Inflammatory macrophage (primary cell): Measurements from ENCODE around the gene MALSU1.
A peak's percentile ranks its signal among the peaks of the same experiment; 100 is the strongest.
"Not testable (repeated sequence)": the region's sequence is repeated elsewhere in the genome, so short reads cannot be mapped to it uniquely, and the experiment has no call there.

Source experiments
- DNase-seq, 2 donors: peaks; one replicate each; pipeline ENCODE4 v3.0.0-alpha.2; 2020 to 2022

Gene MALSU1

DNA sequence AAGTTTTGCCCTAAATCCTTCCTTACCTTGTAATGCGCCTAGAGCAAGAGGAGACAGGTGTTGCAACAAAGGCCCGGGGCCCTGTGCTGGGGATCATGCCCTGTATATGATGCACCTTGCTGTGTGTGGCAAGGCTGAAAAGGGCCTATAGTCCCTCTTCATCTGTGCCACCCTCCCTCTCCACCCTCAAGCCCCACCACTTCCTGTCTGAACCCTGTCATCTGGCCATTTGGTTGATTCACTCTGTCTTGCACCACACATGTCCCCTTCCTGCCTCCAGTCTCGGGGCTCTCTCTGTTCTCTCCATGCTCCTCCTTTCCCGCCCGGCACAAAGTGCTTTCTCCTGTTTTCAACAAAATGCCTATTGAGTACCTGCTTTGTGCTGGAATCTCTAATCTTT lies 11.5 kb upstream of the MALSU1 start:
- peak; percentile 39 to 43 for DNase-seq

DNA sequence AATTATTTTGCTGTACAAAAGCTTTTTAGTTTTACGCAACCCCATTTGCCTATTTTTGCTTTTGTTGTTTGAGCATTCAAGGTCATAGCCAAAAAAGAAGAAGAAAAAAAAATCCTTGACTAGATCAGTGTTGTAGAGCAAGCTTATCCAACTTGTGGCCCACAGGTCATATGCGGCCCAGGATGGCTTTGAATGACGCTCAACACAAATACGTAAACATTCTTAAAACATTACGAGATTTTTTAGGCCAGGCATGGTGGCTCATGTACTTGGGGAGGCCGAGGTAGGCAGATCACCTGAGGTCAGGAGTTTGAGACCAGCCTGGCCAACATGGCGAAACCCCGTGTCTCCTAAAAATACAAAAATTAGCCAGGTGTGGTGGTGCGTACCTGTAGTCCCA lies 8.1 kb upstream of the MALSU1 start:
- DNase-seq, result no peak

DNA sequence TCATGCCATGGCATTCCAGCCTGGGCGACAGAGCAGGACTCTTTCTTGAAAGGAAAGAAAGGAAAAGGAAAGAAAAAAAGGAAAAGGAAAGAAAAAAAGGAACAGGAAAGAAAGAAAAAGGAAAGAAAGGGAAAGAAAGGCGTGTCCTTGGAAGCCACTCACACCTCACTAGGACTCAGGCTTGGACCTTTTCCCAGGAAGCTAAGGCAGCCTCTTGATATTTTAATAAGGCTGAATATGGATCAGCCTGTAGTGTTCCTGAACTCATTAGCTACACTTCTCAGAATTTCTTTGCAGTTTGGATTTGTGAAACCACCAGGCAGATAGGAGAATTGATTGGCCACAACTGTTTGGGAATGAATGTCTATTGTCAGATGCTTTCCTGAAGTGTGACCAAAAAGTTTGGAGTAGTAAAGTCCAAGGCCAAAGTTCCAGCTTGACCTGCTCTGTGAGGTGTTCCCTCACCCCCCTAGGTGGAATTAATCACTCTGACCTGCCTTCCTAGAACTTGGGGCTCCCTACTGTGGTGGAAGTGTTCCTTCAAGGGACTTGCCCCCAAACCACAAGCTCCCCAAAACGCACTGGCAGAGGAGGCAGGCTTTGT lies 7.1 kb upstream of the MALSU1 start:
- DNase-seq, result no peak

DNA sequence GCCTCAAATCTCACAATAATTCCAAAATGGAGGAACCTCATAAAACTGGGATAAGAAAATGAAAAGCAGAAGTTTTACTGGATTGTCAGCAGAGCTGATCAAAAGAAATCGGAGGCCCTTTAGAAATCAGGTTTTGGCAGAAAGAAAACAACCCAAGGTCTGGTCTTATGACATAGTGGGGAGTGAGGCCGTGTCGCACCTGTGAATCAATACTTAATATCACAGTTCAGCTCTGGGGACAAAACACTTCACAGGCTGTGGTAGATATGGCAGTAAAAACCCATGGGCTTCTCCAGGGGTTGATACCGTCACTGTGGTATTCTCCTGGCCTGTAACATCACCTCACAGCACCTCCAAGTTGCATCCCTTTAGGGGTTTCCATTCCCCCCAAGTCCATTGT lies 6.5 kb upstream of the MALSU1 start:
- DNase-seq, result no peak

DNA sequence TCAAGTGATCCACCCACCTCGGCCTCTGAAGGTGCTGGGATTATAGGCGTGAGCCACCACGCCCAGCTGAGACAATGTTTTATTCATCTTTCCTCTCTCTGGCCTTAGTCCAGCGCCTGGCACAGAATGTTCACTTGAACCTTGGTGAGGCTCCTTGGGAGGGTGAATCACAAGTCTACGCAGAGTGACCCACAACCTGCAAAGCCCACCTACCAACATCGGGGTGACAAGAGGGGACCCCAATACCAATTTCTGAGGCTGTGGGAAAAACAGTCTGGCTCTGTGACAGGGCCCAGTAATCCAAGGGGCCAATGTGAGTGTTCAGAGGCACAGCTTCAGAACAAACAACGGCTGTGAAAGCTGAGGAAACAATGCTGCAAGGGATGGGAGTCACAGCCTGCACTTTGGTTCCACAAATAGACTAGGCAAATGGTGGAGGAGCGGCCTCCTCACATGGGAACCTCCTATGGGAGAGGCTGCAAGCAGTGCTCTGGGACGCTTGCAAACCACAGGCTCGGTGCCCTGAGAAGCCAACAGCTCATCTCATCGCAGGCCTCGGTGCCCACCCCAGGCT lies 5.6 kb upstream of the MALSU1 start:
- no peak for DNase-seq

DNA sequence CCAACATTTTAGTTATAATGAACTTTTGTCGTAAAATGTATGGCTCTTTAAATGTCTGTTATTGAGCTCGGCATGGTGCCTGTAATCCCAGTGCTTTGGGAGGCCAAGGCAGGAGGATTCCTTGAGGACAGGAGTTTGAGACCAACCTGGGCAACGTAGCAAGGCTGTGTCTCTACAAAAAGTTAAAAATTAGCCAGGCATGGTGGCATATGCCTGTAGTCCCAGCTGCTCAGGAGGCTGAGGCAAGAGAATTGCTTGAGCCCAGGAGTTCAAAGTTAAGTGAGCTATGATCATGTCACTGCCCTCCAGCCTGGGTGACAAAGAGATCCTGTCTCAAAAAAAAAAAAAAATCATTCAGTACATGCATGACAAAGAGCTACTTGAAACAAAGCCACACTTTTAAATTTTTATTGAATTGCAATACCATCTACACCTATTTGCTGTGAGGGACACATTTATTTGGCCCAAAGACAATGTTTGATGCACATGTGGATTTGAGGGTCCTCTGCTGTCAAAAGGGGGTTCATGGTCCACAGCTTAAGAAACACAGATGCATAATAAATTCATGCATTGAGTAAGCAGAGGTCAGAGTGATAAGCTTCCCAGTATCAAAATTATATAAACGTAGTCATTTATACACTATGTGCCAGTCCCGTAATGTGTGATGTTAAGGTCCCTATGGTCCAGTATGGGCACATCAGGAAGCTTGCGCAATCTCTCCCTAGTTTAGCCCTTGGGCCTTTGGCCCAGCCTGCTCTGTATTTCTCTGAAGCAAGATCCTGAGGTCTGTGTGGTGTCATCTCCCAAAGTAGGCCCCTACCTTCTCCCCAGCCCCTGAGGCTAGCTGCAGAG lies 4.4 kb upstream of the MALSU1 start:
- DNase-seq, result peak in 1 of 2 donors; percentile 41

DNA sequence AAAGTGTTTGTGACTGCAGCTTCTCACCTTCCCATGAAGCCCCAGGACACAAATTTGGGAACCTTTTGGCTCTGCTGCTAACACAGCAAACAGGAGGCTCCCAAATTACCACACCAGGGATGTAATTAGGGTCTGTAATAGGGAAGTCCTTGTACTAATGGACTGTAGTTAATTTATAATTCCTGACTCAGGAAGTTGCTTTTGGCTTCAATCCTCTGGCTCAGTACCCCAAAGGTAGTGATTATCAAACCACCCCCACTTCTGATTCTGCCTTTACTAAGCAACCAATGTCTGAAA lies 3.8 kb upstream of the MALSU1 start:
- no peak for DNase-seq

DNA sequence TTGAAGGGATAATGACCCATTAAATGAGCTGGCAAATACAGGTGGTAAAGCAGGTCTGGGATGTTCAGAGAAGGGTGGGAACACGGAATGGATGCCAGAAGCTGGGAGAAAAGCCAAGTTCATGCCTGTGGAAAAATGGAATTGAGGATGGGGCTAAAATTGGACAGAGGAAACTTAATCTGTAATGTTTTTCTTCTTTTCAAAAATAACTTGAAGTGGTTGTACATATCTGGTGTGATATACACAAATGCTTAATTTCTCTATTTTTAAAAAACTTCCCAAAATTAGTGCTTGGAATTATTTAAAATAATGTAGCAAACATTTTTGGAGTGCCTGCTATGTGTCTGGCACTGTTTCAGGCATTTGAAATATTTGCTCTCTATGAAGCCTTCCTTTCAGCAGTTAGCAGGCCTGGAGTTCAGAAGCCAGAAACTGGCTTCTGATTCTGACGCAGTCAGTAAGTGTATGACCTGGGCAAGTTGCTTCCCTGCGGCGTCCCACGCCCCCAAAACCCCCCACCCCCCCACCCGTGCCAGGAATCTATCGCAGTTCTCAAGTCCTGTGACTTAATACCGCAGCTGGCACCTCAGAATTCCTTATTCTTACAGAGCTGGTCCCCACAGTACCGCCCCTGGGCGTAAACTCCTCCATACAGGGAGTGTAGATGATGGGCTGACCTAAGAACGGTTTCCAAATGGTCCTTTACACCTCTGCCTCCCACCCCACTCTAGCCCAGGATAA lies 828 bp upstream of the MALSU1 start:
- DNase-seq, result no peak

DNA sequence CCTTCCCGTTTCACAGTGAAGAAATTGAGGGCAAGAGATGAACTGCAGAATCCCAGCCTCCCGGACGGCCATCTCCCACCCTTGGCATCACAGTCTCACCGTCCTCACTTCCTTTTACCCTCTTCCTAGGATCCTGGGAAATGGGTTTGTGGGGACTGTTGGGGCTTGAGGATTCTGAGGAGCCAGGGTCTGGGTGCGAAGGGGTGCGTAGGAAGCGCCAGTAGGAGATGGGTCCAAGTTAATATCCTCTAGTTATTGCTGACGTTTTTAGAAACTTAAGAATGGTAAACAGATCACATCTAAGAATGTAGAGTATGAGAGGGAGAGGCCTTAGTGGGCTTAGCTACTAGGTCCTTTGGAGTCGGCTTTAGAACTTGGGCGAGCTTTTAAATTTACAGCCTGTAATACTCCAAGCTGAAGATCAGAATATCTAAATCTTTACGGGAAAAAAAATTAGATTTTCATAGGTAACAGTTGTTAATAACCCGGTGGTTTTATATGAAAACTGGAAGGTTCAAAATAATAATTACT lies 696 bp downstream of the MALSU1 start:
- DNase-seq, result peak; percentile 10 to 26

DNA sequence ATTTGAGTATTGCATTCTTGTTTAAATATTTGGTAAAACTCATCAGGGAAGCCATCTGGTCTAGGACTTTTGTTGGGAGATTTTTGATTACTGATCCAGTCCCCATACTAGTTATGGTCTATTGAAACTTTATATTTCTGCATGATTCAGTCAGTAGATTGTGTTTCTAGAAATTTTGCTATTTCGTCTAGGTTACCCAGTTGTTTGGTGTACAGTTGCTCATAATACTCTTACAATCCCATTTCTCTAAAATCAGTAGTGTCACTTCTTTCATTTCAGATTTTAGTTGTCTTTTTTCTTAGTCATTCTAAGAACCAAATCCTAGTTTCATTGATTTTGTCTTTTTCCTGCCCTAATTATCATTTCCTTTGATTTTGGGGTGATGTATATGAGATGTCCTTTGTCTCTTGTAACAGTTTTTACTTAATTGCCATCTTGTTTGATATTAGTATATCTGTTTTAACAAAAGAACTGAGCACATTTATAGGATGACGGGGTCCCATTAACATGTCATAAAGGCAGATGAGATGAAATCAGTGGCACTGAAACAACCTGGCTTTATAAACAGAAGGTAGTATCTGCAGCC lies 7.9 kb downstream of the MALSU1 start:
- no peak for DNase-seq

DNA sequence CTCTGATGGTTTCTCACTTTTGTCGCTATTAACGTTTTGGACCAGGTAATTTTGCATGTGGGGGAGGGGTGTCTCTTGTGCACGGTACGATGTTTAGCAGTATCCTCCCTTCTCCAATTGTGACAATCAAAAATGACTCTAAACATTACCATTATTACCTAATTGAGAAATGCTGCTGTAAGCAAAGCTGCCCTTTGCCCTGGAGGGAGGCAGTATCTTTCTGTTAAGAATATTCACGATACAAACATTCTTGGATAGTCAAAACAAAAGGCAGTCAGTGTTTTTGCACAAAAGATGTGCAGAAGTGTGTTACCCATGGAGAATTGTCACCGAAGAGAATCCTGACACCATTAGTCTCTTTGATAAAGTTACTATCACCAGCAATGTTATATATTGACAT lies 9.6 kb downstream of the MALSU1 start:
- no peak for DNase-seq

DNA sequence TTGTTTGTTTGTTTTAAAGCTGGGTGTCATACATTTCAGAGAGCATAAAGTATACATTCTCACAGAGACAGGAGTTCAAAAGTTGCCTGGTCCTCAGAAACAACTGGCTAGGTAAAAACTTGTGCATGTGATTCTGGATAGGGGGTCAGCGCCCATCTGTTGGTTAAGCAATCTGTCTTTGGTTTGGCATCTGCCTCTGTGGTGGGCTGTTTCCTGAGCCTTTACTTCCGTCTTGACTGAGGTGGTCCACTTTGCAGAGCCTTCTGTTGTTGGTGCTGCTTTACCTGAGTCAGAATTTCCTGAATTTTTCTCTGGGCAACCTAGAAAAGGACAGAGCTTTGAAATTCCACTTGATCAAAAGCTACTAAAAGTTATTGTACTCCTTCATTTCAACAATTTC lies 13.0 kb downstream of the MALSU1 start:
- not testable (repeated sequence) for DNase-seq

DNA sequence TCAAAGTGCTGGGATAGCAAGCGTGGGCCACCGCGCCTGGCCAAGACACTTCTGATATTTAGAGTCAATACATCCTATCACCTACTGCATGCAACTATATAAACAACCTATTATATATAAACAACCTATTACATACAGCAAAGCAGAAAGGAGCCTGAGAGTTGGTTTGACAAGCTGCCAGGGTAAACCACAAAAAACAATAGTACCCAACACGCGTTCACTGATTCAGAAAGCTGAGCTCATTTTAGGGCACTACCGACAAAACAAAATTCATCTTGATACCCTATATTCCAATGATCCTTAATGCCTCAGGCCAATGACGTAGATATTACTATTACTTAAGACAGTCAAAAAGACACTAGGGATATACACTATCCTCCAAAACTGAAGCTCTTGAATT lies 16.2 kb downstream of the MALSU1 start:
- DNase-seq, result no peak

DNA sequence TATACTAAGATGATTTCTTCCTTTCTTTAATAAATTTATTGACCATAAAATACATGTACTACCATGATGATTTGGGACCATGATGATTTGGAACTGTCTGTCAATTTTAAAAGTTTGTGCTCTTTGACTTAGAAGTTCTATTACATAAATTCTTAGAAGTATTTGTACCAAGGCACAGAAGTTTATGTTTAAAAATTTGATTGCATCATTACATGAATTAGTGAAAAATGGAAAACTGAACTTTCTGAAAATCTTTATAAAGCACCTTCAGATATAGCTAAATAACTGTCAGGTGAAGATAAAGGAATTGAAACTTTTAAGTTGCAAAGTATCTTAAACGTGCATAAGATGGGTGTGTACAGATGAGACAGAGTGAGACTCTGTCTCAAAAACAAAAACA lies 32.0 kb downstream of the MALSU1 start:
- no peak for DNase-seq

DNA sequence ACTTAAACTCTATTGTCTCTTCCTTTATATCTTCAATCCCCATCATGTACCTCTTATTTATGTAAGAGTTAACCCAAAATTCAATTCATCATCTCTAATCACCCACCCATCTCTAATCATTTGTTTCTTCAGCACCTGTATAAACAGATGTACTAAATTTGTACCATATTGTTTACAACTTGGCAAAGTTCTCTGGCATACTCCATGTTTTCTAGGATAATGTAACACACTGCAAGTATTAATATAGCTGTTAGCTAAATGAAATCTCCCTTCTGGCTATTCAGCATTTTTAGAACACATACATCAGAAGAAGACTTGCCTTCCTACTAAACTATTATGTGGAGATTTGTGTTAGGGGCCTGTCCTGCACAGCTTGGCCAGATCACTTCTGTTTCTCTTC lies 33.1 kb downstream of the MALSU1 start:
- no peak for DNase-seq

DNA sequence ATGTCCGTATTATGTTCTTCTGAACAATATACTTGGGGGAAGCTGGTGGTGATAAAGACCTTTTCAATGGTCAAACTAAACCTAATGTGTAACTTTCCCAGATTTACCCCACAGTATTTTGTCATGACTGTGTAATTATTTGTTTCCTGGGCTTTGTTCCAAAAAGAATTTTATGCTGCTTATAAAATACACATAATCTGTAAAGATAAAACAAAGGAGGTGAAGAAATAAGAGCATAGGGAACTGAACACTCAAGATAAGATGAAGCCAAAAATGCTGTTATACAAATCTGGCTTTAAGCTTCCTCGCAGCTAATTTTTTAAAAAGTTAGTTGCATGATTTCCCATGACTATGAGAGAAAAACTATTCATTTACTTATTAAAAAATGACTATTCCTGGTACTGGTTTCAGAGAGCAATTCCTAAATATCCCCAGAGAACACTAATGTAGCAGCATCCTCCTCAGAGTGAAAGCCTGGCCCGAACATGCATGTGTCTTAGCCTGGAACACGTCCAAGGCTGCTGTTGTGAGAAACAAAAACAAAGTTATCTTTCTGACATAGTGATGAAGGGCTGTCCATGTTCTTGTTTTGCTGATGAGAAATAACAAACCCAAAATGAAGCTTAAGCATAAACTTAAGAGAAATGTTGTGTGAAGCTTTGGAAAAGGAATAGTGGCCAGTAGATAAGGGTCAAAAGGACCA lies 33.9 kb downstream of the MALSU1 start:
- no peak for DNase-seq

DNA sequence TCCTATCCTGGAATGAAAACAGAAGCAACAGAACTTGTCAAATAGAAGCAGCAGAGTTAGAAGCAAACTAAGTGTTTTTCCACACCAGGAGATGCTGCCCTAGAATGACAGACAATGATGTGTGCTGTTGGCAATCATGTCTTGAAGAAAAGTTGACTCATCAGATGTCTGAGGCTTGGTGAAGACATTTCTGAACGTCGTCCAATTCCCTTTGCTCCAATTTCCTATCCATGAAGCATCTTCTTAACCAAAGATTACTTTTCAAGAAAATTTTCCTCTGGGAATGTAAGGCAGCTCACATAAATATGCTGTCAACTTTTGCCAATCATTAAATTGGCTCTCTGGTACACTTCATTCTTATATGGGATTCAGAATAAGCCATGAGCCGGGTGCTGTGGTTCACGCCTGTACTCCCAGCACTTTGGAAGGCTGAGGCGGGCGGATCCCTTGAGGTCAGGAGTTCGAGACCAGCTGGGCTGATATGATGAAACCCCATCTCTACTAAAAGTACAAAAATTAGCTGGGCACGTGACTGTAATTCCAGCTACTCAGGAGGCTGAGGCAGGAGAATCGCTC lies 34.6 kb downstream of the MALSU1 start:
- DNase-seq, result no peak

DNA sequence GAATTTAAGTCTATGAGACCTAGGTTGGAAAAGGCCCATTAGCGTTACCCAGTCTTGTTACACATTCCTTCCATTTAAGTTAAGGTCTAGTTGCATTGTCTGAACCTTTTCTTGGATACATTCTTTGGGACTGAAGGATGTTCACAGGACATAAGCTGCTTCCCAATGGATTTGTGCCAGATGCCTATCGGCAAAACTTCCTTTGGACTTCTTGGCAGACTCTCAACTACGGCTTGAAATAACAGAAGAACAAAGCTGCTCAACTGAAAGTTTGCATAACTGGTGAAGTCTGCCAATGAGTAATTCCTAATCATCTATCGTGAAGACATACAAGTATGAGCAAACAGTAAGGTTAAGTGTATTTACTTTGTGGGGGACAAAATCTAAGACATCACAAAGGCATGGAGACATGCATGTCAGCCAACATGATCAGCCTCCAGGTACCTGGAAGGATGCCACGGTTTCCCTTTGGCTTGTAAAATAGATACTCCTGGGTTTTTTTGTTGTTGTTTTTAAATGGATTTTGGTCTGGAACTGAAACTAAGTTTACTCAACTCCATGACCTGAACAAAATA lies 35.4 kb downstream of the MALSU1 start:
- DNase-seq, result no peak

DNA sequence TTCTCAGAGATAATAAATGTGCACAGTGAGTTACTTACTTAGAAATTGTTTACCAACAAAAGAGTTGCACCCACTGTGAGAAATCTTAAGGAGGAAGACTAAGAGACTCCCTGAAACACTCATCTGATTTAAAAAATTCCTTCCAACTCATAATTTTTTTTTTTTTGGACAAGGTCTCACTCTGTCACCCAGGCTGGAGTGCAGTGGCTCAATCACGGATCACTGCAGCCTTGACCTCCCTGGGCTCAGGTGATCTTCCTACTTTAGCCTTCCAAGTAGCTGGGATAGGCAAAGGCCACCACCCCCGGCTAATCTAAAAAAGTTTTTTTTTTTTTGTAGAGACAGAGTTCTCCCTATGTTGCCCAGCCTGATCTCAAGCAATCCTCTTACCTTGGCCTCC lies 36.0 kb downstream of the MALSU1 start:
- DNase-seq, result no peak

DNA sequence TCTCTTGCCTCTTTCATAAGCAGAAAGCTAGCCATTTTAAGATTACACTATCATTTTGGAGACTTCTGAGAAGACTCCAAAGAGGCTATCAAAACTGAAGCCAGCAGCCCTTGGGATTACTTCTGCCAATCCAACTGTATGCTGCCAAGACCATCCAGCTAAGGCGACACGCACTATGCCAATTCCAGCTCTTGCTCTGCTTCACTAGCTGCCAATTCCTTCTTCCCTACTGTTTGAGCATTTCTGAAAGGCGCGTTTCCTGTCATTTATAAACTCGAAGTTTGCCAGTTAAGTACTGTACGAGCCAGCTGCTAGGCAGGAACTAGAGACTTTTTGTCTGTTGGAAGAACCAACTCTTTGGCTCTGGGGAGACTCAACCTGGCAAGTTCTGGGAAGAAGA lies 36.5 kb downstream of the MALSU1 start:
- no peak for DNase-seq

DNA sequence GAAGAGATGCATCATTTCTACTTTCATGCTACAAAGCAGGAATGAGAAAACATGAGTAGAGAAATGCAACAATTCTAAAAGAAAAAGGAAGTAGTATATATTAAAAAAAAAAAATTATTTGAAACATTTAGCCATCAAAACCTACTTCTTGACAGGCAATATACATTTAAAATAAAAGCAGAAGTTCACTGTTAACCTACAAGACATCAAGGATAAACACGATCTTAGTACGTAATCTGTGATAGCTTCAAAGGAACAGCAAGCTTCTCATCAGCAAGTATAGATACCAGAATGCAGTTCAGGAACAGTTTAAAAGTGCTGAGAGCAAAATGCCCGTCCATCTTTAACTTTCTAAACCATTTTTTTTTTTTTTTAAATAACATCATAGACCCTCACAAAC lies 36.9 kb downstream of the MALSU1 start:
- DNase-seq, result peak in 1 of 2 donors; percentile 11
